Prostate gland (tissue), 2 donors: ENCODE results near the gene CACNA1D. TPM values are rescaled to one million over a fixed set of nuclear protein-coding genes. Genes with fewer than 3 reads are reported as not detected.

ENCODE experiments used
- DNase-seq: peaks from one replicate; pipeline ENCODE4 v3.0.0-alpha.2; 2019; ENCODE audit warnings: low spot score
- H3K27ac ChIP-seq, 2 donors: fragments of 200-600 bp; sonication (generic); 2 replicates each; pipeline ENCODE4 v1.5.1; 2017 to 2019
- H3K27me3 ChIP-seq: fragments of 200-600 bp; sonication (generic); replicated peaks from 2 replicates; pipeline ENCODE4 v1.5.1; 2019; ENCODE audit not compliant: insufficient read depth
- H3K36me3 ChIP-seq, 2 donors: fragments of 200-600 bp; sonication (generic); 1 replicate in 1 of 2; 2 replicates in 1 of 2; pipeline versions ENCODE4 v1.5.1 to v1.8.1; 2017 to 2019
- H3K4me1 ChIP-seq: fragments of 200-600 bp; sonication (generic); replicated peaks from 2 replicates; pipeline ENCODE4 v1.5.1; 2019
- H3K4me3 ChIP-seq, 2 donors: fragments of 200-600 bp; sonication (generic); 2 replicates each; pipeline ENCODE4 v1.5.1; 2017 to 2019
- H3K9me3 ChIP-seq: fragments of 200-600 bp; sonication (generic); 2 replicates; pipeline ENCODE4 v1.5.1; 2017
- POLR2A ChIP-seq: fragments of 450-650 bp; IDR thresholded peaks from one replicate; pipeline ENCODE4 v1.6.1; 2016; ENCODE audit warnings: antibody characterized with exemption, mild to moderate bottlenecking
- POLR2AphosphoS5 ChIP-seq: sonication (generic); formaldehyde crosslinking; IDR thresholded peaks from one replicate; pipeline ENCODE4 v1.6.1; 2017; ENCODE audit warnings: antibody characterized with exemption
- WGBS: methylation state at CpG from one replicate; pipeline ENCODE4 v1.1.5; 2018; 5-methylcytosine and 5-hydroxymethylcytosine counted together
- intact Hi-C: fragments of 100-400 bp; cut with DNase I; formaldehyde crosslinking; loops from one replicate; pipeline ENCODE4 v1.14.2; 2022
- total RNA-seq, 2 donors: library from RNA; depleted of rRNA; stranded (reverse); fragments of >200 nt; gene quantifications; one replicate each; pipeline ENCODE4 v1.1.0, GENCODE V29; 2016
- TF ChIP-seq, protein P1 (sequence below), 4 experiments: fragments of 200-600 bp in 2 of 4; fragments of 450-650 bp in 2 of 4; sonication (generic) in 2 of 4; IDR thresholded peaks; 1 replicate in 3 of 4; 2 replicates in 1 of 4; pipeline ENCODE4 v1.5.1; 2016 to 2019; ENCODE audit warnings: antibody characterized with exemption in 4 of 4, mild to moderate bottlenecking in 2 of 4, moderate library complexity in 2 of 4

Gene CACNA1D
- total RNA-seq, 2 donors from 2014 or later, result 15.5 to 45.1 TPM

DNA sequence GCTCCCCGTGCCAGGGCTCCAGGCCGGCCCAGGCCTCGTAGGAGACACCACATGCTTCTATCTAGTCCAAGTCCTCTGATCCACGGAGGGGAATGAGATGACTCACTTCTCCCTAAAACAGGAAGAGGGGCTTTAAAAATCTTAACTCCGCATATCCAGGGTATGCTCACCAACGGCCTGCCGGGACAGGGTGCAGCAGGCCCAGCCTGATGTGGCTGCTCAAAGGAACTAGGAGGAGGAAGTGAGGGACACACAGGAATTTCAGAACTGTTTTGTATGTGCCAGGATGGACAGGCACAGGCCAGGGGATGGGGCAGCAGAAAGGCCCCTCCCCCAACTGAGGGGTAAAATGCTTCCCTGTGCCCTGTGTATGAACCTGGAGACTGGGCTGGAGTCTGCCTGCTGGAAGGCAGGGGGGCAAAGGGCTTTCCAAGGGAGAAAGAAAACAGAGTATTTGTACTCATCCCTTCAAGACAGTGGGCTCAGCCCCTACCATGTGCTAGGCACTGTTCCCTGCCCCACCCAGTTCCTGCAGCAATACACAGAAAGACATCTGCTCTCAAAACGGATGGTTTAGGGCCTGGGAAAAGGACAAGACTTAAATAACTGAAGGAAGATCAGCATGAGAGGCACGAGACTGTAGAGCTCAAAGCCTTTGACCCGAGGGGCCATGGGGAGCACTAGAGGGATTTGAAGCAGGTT, 329.7 kb downstream of the CACNA1D start:
- DNase-seq, result no peak
- 70% methylated on average over 10 of the region's 10 CpGs for WGBS
- intact Hi-C loops, result no loop called here
- no peaks in the 10 kb centered on the region for H3K27me3 ChIP-seq
- H3K9me3 ChIP-seq, result no peaks in the 10 kb centered on the region
- H3K36me3 ChIP-seq, result peaks cover 0 to 4% of the 10 kb centered on the region in 2 donors
- H3K4me3 ChIP-seq, result no peak overlapping the region
- H3K4me1 ChIP-seq, result no peaks in the 10 kb centered on the region
- no peak overlapping the region for H3K27ac ChIP-seq
- no peak for TF ChIP-seq POLR2A
- TF ChIP-seq, protein P1, sequence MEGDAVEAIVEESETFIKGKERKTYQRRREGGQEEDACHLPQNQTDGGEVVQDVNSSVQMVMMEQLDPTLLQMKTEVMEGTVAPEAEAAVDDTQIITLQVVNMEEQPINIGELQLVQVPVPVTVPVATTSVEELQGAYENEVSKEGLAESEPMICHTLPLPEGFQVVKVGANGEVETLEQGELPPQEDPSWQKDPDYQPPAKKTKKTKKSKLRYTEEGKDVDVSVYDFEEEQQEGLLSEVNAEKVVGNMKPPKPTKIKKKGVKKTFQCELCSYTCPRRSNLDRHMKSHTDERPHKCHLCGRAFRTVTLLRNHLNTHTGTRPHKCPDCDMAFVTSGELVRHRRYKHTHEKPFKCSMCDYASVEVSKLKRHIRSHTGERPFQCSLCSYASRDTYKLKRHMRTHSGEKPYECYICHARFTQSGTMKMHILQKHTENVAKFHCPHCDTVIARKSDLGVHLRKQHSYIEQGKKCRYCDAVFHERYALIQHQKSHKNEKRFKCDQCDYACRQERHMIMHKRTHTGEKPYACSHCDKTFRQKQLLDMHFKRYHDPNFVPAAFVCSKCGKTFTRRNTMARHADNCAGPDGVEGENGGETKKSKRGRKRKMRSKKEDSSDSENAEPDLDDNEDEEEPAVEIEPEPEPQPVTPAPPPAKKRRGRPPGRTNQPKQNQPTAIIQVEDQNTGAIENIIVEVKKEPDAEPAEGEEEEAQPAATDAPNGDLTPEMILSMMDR (IDR thresholded peaks at IDR 0.05), result no peak
- TF ChIP-seq POLR2AphosphoS5, result no peak

DNA sequence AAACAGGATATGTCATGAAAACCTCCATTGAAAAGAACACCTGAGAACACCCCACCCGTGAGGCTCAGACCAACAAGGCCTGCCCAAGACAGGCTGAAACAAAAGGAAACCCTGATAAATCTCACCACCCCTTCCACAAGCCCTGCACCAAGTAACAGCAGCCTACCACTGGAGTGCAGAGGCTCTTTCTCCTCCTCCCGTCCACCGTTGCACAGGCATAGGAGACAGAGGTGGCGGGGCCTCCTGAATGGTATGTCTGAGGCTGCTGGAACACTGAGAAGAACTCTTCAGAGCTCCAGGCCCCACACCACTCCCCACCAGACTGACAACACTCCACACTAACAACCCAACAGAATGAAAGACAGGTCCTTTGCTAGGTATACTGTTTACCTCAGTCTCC, 330.4 kb downstream of the CACNA1D start:
- intact Hi-C loops, result no loop called here
- TF ChIP-seq, protein P1 (IDR thresholded peaks at IDR 0.05), result no peak
- no peak for TF ChIP-seq POLR2AphosphoS5
- no peak for TF ChIP-seq POLR2A
- no peak overlapping the region for H3K27ac ChIP-seq
- no peaks in the 10 kb centered on the region for H3K4me1 ChIP-seq
- H3K9me3 ChIP-seq, result no peaks in the 10 kb centered on the region
- no peak for DNase-seq
- H3K36me3 ChIP-seq, result no peaks in the 10 kb centered on the region
- no peaks in the 10 kb centered on the region for H3K27me3 ChIP-seq
- H3K4me3 ChIP-seq, result no peak overlapping the region
- 85% methylated on average over 4 of the region's 4 CpGs for WGBS

DNA sequence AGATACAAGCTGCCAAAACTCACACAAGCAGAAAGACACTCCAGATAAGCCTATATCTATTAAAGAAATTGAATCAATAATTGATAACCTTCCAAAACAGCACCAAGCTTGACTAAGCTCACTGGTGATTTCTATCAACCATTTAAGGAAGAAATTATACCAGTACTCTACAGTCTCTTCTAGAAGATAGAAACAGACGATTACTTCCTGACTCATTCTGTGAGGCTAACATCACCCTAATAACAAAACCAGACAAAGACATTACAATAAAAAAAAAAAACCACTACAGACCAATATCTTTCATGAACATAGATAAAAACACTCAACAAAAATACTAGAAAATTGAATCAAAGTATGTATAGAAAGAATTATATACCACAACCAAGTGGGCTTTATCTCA, 331.6 kb downstream of the CACNA1D start:
- DNase-seq, result no peak
- Histone ChIP-seq H3K4me1 (no peaks in the 10 kb centered on the region), H3K27ac (no peak overlapping the region), H3K9me3 (no peaks in the 10 kb centered on the region), H3K4me3 (no peak overlapping the region), H3K27me3 (no peaks in the 10 kb centered on the region), H3K36me3 (no peaks in the 10 kb centered on the region)
- WGBS, result 56% methylated on average over 1 of the region's 1 CpG
- intact Hi-C loops, result no loop called here
- TF ChIP-seq, protein P1 (IDR thresholded peaks at IDR 0.05), result no peak
- TF ChIP-seq POLR2AphosphoS5, result no peak
- no peak for TF ChIP-seq POLR2A

DNA sequence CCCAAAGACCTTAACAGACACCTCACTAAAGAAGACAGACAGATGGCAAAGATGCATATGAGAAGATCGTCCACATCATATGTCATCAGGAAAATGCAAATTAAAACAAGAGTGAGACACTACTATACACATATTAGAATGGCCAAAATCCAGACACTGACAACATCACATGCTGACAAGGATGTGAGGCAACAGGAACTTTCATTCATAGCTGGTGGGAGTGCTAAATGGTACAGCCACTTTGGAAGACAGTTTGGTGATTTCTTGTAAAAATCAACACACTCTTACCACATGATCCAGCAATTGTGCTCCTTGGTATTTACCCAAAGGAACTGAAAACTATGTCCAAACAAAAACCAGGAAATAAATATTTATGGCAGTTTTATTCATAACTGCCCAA, 334.2 kb downstream of the CACNA1D start:
- H3K4me1 ChIP-seq, result no peaks in the 10 kb centered on the region
- 77% methylated on average over 1 of the region's 1 CpG for WGBS
- H3K9me3 ChIP-seq, result no peaks in the 10 kb centered on the region
- intact Hi-C loops, result no loop called here
- no peak overlapping the region for H3K4me3 ChIP-seq
- no peak for DNase-seq
- peak; percentile 64 for TF ChIP-seq POLR2AphosphoS5
- TF ChIP-seq, protein P1 (IDR thresholded peaks at IDR 0.05), result no peak
- H3K27ac ChIP-seq, result peak overlapping the region in 1 of 2 donors; percentile 48
- H3K36me3 ChIP-seq, result no peaks in the 10 kb centered on the region
- H3K27me3 ChIP-seq, result no peaks in the 10 kb centered on the region

DNA sequence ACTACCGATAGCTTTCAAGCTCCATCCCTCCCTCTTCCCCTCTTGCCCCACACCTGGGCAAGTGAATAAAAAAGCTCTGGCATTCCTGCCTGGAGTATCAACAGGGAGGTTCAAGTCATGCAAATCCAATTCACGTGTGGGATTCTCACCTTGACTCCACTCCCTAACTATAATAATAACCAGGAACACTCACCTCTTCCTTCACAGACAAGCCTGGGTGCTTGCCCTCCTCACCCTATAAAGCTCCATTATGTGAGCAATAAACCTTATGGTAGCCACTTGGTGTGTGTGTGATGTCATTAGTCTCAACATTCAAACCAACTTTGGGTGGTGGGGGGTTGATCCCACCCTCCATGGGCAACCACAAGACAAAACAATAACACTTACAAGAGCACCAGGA, 335.2 kb downstream of the CACNA1D start:
- no peak for DNase-seq
- no peaks in the 10 kb centered on the region for H3K4me1 ChIP-seq
- intact Hi-C loops, result no loop called here
- no peak overlapping the region for H3K4me3 ChIP-seq
- H3K9me3 ChIP-seq, result no peaks in the 10 kb centered on the region
- WGBS, result 74% methylated on average over 2 of the region's 2 CpGs
- TF ChIP-seq POLR2A (no peak), POLR2AphosphoS5 (no peak)
- TF ChIP-seq, protein P1 (IDR thresholded peaks at IDR 0.05), result no peak
- no peaks in the 10 kb centered on the region for H3K36me3 ChIP-seq
- H3K27ac ChIP-seq, result peak overlapping the region in 1 of 2 donors; percentile 48
- no peaks in the 10 kb centered on the region for H3K27me3 ChIP-seq
